ENCODE measurements around the gene ZSCAN12.

The ZSCAN12 gene

GRCh38 chr6:28351493-28351925, 48.0 kb downstream of the ZSCAN12 start:
- Histone ChIP-seq H3K4me1 (ENCODE audit: control insufficient read depth in 1 of 2, insufficient read depth in 2 of 2, low read length in 2 of 2) (peaks cover 17 to 35% of the 10 kb centered on the region in 2 donors), H3K9me3 (ENCODE audit: control insufficient read depth in 1 of 2, low read length in 2 of 2) (no peaks in the 10 kb centered on the region), H3K4me3 (ENCODE audit: low read depth in 1 of 2, low read length in 2 of 2) (no peak overlapping the region), H3K27me3 (ENCODE audit: low read depth, low read length) (no peaks in the 10 kb centered on the region), H3K27ac (ENCODE audit: low read length) (no peak overlapping the region), H3K36me3 (ENCODE audit: control insufficient read depth in 1 of 2, insufficient read depth in 2 of 2, low read length in 2 of 2) (no peaks in the 10 kb centered on the region)

DNA sequence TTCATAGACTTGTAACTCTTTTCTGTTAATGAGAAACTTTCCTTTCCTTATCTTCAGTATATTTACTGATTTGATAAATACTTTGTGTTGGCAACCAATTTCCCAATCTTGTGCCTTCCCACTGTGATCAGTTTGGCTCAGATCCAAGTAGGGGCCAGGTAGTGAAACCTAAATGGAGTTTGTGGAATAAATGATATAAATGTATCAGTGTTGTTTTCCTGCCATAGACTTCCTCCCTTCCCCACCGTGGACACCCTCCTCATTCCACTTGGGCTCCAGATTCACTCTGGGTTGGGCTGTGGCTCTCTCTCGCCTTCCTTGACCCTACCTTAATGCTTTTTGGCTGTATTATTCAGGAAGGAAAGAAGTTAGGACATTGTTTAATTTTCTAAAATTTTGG, 48.5 kb downstream of the ZSCAN12 start:
- Histone ChIP-seq H3K27me3 (ENCODE audit: low read depth, low read length) (no peaks in the 10 kb centered on the region), H3K9me3 (ENCODE audit: control insufficient read depth in 1 of 2, low read length in 2 of 2) (no peaks in the 10 kb centered on the region), H3K4me1 (ENCODE audit: control insufficient read depth in 1 of 2, insufficient read depth in 2 of 2, low read length in 2 of 2) (peaks cover 13 to 31% of the 10 kb centered on the region in 2 donors), H3K36me3 (ENCODE audit: control insufficient read depth in 1 of 2, insufficient read depth in 2 of 2, low read length in 2 of 2) (no peaks in the 10 kb centered on the region), H3K27ac (ENCODE audit: low read length) (no peak overlapping the region), H3K4me3 (ENCODE audit: low read depth in 1 of 2, low read length in 2 of 2) (peak overlapping the region; percentile 77 to 98)

GRCh38 chr6:28349892-28350737, 49.4 kb downstream of the ZSCAN12 start, which contains the start of gene ZKSCAN3:
TSS of gene ZKSCAN3 (plus strand) at chr6:28349947. CDS start at chr6:28359587, 9,640 bp downstream.
- H3K9me3 ChIP-seq (ENCODE audit: control insufficient read depth in 1 of 2, low read length in 2 of 2): no peaks in the 10 kb centered on the region
- peaks cover 8 to 24% of the 10 kb centered on the region in 2 donors for H3K4me1 ChIP-seq (ENCODE audit: control insufficient read depth in 1 of 2, insufficient read depth in 2 of 2, low read length in 2 of 2)
- H3K4me3 ChIP-seq (ENCODE audit: low read depth in 1 of 2, low read length in 2 of 2): peak within 1 kb of the TSS; percentile 77 to 98
- no peaks in the 10 kb centered on the region for H3K27me3 ChIP-seq (ENCODE audit: low read depth, low read length)
- H3K36me3 ChIP-seq (ENCODE audit: control insufficient read depth in 1 of 2, insufficient read depth in 2 of 2, low read length in 2 of 2): no peaks in the 10 kb centered on the region
- peak within 1 kb of the TSS; percentile 86 for H3K27ac ChIP-seq (ENCODE audit: low read length)

- H3K36me3 ChIP-seq (ENCODE audit: control insufficient read depth in 1 of 2, insufficient read depth in 2 of 2, low read length in 2 of 2): no peaks in the 10 kb centered on the region
Observed at GRCh38 chr6:28349344-28349891, 50.1 kb downstream of the ZSCAN12 start.

DNA sequence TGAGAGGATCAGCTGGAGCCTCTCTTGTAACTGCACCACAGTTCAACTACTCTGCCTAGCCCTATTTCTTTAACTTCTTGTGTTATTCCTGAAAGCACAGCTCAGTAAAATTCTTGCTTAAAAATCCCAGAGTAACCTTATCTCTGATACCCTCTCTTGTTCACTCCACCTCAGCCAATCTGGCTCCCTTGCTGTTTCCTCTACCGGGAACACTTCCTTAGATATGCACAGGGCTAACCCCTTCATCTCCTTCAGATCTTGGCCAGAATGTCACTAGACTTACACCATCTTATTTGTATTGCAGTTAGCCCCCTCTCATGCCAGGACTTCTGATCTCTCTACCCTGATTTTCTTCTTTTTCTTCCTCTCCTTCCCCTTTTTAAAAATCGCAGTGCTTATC, 52.4 kb downstream of the ZSCAN12 start:
- H3K36me3 ChIP-seq (ENCODE audit: control insufficient read depth in 1 of 2, insufficient read depth in 2 of 2, low read length in 2 of 2): no peaks in the 10 kb centered on the region
- no peak overlapping the region for H3K4me3 ChIP-seq (ENCODE audit: low read depth in 1 of 2, low read length in 2 of 2)
- peaks cover 8 to 14% of the 10 kb centered on the region in 2 donors for H3K4me1 ChIP-seq (ENCODE audit: control insufficient read depth in 1 of 2, insufficient read depth in 2 of 2, low read length in 2 of 2)
- H3K27ac ChIP-seq (ENCODE audit: low read length): no peak overlapping the region
- no peaks in the 10 kb centered on the region for H3K9me3 ChIP-seq (ENCODE audit: control insufficient read depth in 1 of 2, low read length in 2 of 2)
- no peaks in the 10 kb centered on the region for H3K27me3 ChIP-seq (ENCODE audit: low read depth, low read length)

More at GRCh38 chr6:28349344-28349891, 50.1 kb downstream of the ZSCAN12 start:
- Histone ChIP-seq H3K4me1 (ENCODE audit: control insufficient read depth in 1 of 2, insufficient read depth in 2 of 2, low read length in 2 of 2) (peaks cover 8 to 17% of the 10 kb centered on the region in 2 donors), H3K4me3 (ENCODE audit: low read depth in 1 of 2, low read length in 2 of 2) (peak overlapping the region; percentile 77 to 98), H3K9me3 (ENCODE audit: control insufficient read depth in 1 of 2, low read length in 2 of 2) (no peaks in the 10 kb centered on the region), H3K27ac (ENCODE audit: low read length) (peak overlapping the region; percentile 86), H3K27me3 (ENCODE audit: low read depth, low read length) (no peaks in the 10 kb centered on the region)

GRCh38 chr6:28345201-28345600, 54.3 kb downstream of the ZSCAN12 start:
- no peaks in the 10 kb centered on the region for H3K4me1 ChIP-seq (ENCODE audit: control insufficient read depth in 1 of 2, insufficient read depth in 2 of 2, low read length in 2 of 2)
- no peaks in the 10 kb centered on the region for H3K36me3 ChIP-seq (ENCODE audit: control insufficient read depth in 1 of 2, insufficient read depth in 2 of 2, low read length in 2 of 2)
- H3K9me3 ChIP-seq (ENCODE audit: control insufficient read depth in 1 of 2, low read length in 2 of 2): no peaks in the 10 kb centered on the region
- H3K27me3 ChIP-seq (ENCODE audit: low read depth, low read length): no peaks in the 10 kb centered on the region
- H3K27ac ChIP-seq (ENCODE audit: low read length): no peak overlapping the region
- no peak overlapping the region for H3K4me3 ChIP-seq (ENCODE audit: low read depth in 1 of 2, low read length in 2 of 2)

GRCh38 chr6:28343898-28344677, 55.5 kb downstream of the ZSCAN12 start:
- H3K4me1 ChIP-seq (ENCODE audit: control insufficient read depth in 1 of 2, insufficient read depth in 2 of 2, low read length in 2 of 2): no peaks in the 10 kb centered on the region
- no peaks in the 10 kb centered on the region for H3K27me3 ChIP-seq (ENCODE audit: low read depth, low read length)
- no peaks in the 10 kb centered on the region for H3K36me3 ChIP-seq (ENCODE audit: control insufficient read depth in 1 of 2, insufficient read depth in 2 of 2, low read length in 2 of 2)
- H3K27ac ChIP-seq (ENCODE audit: low read length): no peak overlapping the region
- no peak overlapping the region for H3K4me3 ChIP-seq (ENCODE audit: low read depth in 1 of 2, low read length in 2 of 2)
- H3K9me3 ChIP-seq (ENCODE audit: control insufficient read depth in 1 of 2, low read length in 2 of 2): no peaks in the 10 kb centered on the region

DNA sequence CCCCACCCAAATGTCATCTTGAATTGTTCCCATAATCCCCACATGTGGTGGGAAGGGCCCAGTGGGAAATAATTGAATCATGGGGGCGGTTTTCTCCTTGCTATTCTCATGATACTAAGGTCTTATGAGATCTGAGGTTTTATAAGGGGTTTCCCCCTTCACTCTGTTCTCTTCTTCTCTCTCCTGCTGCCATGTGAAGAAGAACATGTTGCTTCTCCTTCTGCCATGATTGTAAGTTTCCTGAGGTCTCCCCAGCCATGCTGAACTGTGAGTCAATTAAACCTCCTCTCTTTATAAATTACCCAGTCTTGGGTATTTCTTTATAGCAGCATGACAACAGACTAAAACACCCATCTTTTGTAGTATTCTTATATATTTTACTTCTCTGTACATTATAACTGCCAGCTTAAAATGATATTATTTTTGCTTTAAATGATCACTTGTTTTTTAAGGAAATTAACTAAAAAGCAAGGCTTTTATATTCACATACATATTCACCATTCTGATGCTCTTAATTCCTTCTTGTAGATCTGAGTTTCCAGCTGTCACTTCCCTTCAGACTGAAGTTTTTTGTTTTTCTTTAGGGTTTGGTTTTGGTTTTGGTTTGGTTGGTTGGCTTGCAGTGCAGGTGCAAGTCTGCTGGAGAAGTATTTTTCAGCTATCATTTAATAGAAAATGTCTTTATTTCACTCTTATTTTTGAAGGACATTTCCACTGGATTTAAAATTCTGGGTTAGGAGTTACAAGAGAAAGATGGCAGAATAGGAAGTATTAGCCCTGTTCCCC, 59.0 kb downstream of the ZSCAN12 start:
- Histone ChIP-seq H3K4me1 (ENCODE audit: control insufficient read depth in 1 of 2, insufficient read depth in 2 of 2, low read length in 2 of 2) (no peaks in the 10 kb centered on the region), H3K27me3 (ENCODE audit: low read depth, low read length) (no peaks in the 10 kb centered on the region), H3K27ac (ENCODE audit: low read length) (no peak overlapping the region), H3K4me3 (ENCODE audit: low read depth in 1 of 2, low read length in 2 of 2) (no peak overlapping the region), H3K9me3 (ENCODE audit: control insufficient read depth in 1 of 2, low read length in 2 of 2) (no peaks in the 10 kb centered on the region), H3K36me3 (ENCODE audit: control insufficient read depth in 1 of 2, insufficient read depth in 2 of 2, low read length in 2 of 2) (no peaks in the 10 kb centered on the region)

GRCh38 chr6:28337121-28337520, 62.4 kb downstream of the ZSCAN12 start:
- H3K9me3 ChIP-seq (ENCODE audit: control insufficient read depth in 1 of 2, low read length in 2 of 2): no peaks in the 10 kb centered on the region

GRCh38 chr6:28336284-28337120, 63.0 kb downstream of the ZSCAN12 start:
- Histone ChIP-seq H3K4me1 (ENCODE audit: control insufficient read depth in 1 of 2, insufficient read depth in 2 of 2, low read length in 2 of 2) (no peaks in the 10 kb centered on the region), H3K36me3 (ENCODE audit: control insufficient read depth in 1 of 2, insufficient read depth in 2 of 2, low read length in 2 of 2) (no peaks in the 10 kb centered on the region), H3K9me3 (ENCODE audit: control insufficient read depth in 1 of 2, low read length in 2 of 2) (no peaks in the 10 kb centered on the region), H3K27me3 (ENCODE audit: low read depth, low read length) (no peaks in the 10 kb centered on the region), H3K27ac (ENCODE audit: low read length) (peak overlapping the region; percentile 95), H3K4me3 (ENCODE audit: low read depth in 1 of 2, low read length in 2 of 2) (peak overlapping the region; percentile 78 to 92)

More at GRCh38 chr6:28337121-28337520, 62.4 kb downstream of the ZSCAN12 start:
- peak overlapping the region; percentile 95 for H3K27ac ChIP-seq (ENCODE audit: low read length)
- H3K4me1 ChIP-seq (ENCODE audit: control insufficient read depth in 1 of 2, insufficient read depth in 2 of 2, low read length in 2 of 2): no peaks in the 10 kb centered on the region
- H3K27me3 ChIP-seq (ENCODE audit: low read depth, low read length): no peaks in the 10 kb centered on the region
- no peaks in the 10 kb centered on the region for H3K36me3 ChIP-seq (ENCODE audit: control insufficient read depth in 1 of 2, insufficient read depth in 2 of 2, low read length in 2 of 2)
- peak overlapping the region; percentile 78 to 92 for H3K4me3 ChIP-seq (ENCODE audit: low read depth in 1 of 2, low read length in 2 of 2)

All from muscle layer of duodenum (tissue), 2 donors.